GM20000 (cell line): ENCODE data around the gene CDH2.

Experiments
- DNase-seq: peaks from one replicate; pipeline ENCODE4 v3.0.0; 2012; ENCODE audit warnings: low spot score
- TF ChIP-seq, protein P1 (sequence below): IDR thresholded peaks from 2 replicates; pipeline ENCODE4 v1.5.1; 2012; ENCODE audit warnings: mild to moderate bottlenecking, control low read depth; ENCODE audit errors: extremely low read depth, missing control alignments

Gene CDH2

DNA sequence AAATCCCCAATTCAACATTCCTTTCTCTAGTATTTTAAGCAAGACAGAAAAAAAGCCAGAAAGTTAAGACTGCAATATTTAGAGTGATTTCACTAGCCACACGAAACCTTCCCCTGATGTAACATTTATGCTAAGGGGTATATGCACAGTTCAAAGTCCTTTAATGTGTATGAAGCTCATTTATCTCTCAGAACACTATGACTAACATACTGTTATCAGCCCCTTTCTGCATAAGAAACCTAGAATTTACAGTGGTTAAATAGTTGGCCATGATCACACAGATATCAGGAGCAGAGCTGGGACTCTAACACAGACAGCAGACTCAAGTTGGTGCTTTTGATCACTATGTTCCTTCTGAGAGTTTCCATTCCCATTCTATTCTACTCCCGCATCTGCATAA lies 185.5 kb downstream of the CDH2 start:
- no peak for DNase-seq
- TF ChIP-seq, protein P1, sequence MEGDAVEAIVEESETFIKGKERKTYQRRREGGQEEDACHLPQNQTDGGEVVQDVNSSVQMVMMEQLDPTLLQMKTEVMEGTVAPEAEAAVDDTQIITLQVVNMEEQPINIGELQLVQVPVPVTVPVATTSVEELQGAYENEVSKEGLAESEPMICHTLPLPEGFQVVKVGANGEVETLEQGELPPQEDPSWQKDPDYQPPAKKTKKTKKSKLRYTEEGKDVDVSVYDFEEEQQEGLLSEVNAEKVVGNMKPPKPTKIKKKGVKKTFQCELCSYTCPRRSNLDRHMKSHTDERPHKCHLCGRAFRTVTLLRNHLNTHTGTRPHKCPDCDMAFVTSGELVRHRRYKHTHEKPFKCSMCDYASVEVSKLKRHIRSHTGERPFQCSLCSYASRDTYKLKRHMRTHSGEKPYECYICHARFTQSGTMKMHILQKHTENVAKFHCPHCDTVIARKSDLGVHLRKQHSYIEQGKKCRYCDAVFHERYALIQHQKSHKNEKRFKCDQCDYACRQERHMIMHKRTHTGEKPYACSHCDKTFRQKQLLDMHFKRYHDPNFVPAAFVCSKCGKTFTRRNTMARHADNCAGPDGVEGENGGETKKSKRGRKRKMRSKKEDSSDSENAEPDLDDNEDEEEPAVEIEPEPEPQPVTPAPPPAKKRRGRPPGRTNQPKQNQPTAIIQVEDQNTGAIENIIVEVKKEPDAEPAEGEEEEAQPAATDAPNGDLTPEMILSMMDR = no peak

DNA sequence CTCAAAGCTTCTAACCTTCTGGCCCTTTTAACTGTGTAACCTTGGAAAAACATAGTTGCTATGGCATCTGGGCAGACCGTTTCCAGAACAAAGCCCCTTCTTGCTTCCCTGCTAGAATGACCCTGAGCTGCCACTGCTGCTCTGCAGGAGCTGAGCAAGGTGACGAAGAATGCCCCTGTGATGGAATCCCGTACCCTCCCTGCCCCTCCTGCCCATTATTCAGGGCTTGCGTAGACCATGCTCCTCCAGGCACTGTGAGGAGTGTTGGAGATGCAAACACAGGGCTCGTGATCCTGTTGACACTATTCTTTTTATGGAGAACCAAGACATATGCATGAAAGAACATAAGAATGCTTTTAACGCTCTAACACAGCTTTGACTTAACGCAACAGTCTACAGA lies 191.1 kb downstream of the CDH2 start:
- DNase-seq = no peak
- TF ChIP-seq, protein P1 = no peak

DNA sequence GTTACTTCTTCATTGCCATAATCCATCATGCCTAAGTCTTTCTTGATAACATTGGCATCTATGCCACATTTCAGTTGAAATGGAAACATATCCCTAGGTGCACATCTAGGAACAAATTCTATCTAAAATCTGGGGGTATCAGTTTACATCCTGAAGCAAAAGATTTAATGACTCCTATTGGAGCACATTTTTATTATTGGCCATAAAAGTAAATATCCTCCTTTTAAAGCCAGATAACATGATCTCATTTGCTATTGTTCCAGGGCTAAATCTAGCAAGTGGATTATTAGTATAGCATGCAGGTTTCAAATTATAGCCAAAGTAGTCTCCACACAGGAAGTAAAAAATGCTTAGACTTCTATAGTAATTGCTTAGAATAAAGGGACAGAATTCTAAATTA lies 193.2 kb downstream of the CDH2 start:
- DNase-seq = no peak
- TF ChIP-seq, protein P1 = no peak

DNA sequence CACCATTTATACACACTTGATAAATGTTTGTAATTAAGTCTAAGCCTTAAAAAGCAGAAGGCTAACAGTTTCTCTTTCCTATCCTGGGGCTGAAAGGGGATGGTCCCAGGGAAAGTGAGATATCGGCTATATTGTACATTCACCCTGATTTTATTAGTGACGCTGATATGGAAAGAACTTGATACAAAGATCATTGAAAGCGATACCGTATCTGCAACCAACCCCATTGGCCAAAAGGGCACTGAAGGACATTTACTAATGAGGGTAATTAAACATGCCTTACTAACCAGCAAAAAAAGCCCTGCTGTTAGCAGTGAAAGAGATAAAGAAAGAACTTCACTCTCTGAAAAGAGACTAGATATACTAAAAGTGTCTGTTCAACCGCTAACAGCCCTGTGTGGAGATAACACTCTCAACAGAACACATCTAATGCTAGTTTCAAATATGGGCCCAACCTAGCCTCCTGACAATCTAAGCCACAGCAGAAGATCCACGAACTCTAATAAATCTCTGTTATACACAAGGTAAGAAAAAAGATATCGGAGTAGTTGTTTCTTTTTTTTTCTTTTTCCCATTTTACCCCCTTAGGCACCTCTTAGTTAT lies 200.0 kb downstream of the CDH2 start:
- TF ChIP-seq, protein P1 = no peak
- DNase-seq = no peak

DNA sequence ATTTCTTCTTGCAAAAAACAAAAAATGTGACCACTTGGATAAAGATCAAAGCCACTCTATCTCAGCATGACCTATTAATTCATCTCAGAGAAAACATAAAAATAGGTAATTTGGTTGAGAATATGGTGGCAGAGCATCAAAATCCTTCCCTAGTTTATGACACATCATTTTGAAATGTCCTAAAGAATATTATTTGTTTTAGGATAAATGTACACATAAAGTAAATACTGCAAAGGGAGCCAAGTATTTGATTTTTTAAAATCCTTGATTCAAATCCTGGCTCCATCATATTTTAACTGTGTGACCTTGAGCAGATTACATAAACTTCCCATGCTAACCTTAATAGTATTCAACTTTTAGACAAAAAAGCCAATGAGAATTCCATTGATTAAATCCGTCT lies 206.6 kb downstream of the CDH2 start:
- DNase-seq = no peak
- TF ChIP-seq, protein P1 = no peak

DNA sequence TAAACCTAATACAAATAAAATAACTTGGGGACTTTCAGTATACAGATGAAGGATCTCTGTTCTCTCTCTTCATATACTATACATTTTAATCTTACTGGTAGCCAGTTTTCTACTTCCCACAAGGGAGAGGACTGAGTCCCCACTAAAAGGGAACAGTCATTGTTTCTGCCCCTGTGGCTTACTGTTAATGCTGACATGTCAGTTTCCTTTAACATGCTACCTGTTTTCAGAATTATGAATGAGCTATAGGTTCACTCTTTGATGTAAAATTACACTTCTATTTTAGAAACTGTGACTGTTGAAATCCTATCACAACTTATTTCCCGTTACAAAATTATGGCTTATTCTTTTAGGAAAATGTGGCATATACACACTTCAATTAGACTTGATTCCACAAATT lies 207.7 kb downstream of the CDH2 start:
- TF ChIP-seq, protein P1 = no peak
- DNase-seq = no peak

DNA sequence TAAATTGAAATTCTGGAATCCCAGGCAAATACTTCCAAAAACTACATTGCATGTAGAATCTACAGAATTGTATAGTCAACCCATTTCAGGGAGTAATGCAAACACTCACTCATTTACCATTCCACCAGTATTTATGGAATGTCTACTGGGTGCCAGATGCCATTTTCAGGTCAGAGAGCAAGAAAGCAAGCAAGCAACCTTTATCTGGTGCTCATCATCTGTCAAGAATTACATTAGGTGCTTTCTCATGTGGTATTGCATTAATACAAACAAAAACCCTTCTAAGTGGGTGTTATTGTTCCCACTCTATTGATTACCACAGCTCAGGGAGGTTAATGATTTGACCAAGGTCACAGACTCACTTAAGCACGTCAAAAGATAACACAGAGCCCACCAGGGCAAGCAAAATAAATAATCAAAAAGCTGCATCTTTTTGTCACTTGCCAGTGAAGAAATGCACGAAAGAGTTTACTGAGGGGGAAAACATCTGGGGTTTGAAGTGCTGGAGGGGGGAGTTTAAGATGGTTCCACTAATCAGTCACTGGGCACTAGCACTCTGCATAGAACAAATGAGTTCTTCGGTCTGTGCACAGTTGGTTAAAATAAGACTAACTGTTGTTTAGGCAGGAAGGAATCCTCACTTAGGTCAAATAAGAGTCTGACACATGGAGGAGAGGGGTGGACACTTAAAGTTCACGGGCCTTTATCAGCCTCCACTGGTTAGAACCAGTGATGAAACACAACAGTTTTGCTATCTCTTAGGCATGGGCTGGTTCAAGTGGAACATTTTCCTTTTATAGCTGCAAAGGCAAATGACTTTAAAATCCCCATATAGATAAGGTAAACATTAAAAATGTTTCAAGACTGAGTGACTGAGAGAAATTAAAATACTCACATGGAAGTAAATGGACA lies 208.8 kb downstream of the CDH2 start:
- no peak for DNase-seq
- TF ChIP-seq, protein P1 = no peak
